IMR-90 (cell line): ENCODE results near the gene APLF. TPM values are rescaled to one million over a fixed set of nuclear protein-coding genes. Genes with fewer than 3 reads are reported as not detected.

Source experiments
- ATAC-seq: fragments of 200-7000 bp; cut with Tn5 transposase; 2 replicates; pipeline ENCODE4 v1.9.1; 2020; ENCODE audit warnings: low read depth, mild to moderate bottlenecking, moderate library complexity
- BruUV-seq: library from RNA; stranded (reverse); fragments of 400-500 nt; replicated peaks from 2 replicates; lab custom pipeline; 2021; lab: Mats Ljungman, UMichigan
- CTCF ChIA-PET: fragments of 300-600 bp; formaldehyde crosslinking; extraction: SDS; loops from one replicate; lab custom pipeline; 2021; ENCODE audit warnings: antibody characterized with exemption; lab: Yijun Ruan, JAX
- POLR2A ChIA-PET: fragments of 300-600 bp; sonication (Branson Sonifier 250); formaldehyde crosslinking; loops from one replicate; lab custom pipeline; 2022; ENCODE audit warnings: antibody characterized with exemption; ENCODE audit not compliant: unreplicated experiment; lab: Charles Lee
- DNase-seq: peaks from one replicate; pipeline ENCODE4 v3.0.0; 2013
- H2AFZ ChIP-seq: replicated peaks from 2 replicates; pipeline ENCODE3; 2013; ENCODE audit warnings: low read length, mild to moderate bottlenecking; ENCODE audit not compliant: poor library complexity
- H2AK5ac ChIP-seq: 2 replicates; pipeline ENCODE4 v1.6.1; 2013; ENCODE audit warnings: low read depth, low read length, inconsistent platforms
- H2AK9ac ChIP-seq: replicated peaks from 2 replicates; pipeline ENCODE3; 2013; ENCODE audit warnings: mild to moderate bottlenecking, low read depth, low read length, moderate library complexity; ENCODE audit not compliant: poor library complexity
- H2BK120ac ChIP-seq: 2 replicates; pipeline ENCODE4 v1.6.1; 2013; ENCODE audit warnings: low read depth, low read length, inconsistent platforms
- H2BK15ac ChIP-seq: 3 replicates; pipeline ENCODE4 v1.6.1; 2013; ENCODE audit warnings: low read depth, low read length, inconsistent platforms
- H2BK20ac ChIP-seq: 2 replicates; pipeline ENCODE4 v1.6.1; 2013; ENCODE audit warnings: low read depth, mild to moderate bottlenecking, inconsistent platforms, low read length, moderate library complexity
- H2BK5ac ChIP-seq: 2 replicates; pipeline ENCODE4 v1.6.1; 2013; ENCODE audit warnings: mild to moderate bottlenecking, low read depth, low read length, inconsistent platforms; ENCODE audit not compliant: poor library complexity, severe bottlenecking
- H3K14ac ChIP-seq: replicated peaks from 2 replicates; pipeline ENCODE4 v1.6.1; 2013; ENCODE audit warnings: low read depth, low read length, inconsistent platforms
- H3K18ac ChIP-seq: 2 replicates; pipeline ENCODE4 v1.6.1; 2013; ENCODE audit warnings: low read depth, low read length, control low read depth
- H3K23ac ChIP-seq: 2 replicates; pipeline ENCODE4 v1.6.1; 2013; ENCODE audit warnings: low read depth, low read length, inconsistent platforms
- H3K27ac ChIP-seq: 2 replicates; pipeline ENCODE4 v1.5.1; 2013; ENCODE audit warnings: mild to moderate bottlenecking, control low read depth, low read length; ENCODE audit not compliant: insufficient read depth
- H3K27me3 ChIP-seq: 2 replicates; pipeline ENCODE4 v1.6.1; 2013; ENCODE audit warnings: low read length; ENCODE audit not compliant: control insufficient read depth, insufficient read depth
- H3K36me3 ChIP-seq: 2 replicates; pipeline ENCODE4 v1.6.1; 2013; ENCODE audit warnings: low read length, mixed read lengths; ENCODE audit not compliant: control insufficient read depth, insufficient read depth
- H3K4ac ChIP-seq: 2 replicates; pipeline ENCODE4 v1.6.1; 2013; ENCODE audit warnings: low read depth, low read length, inconsistent platforms
- H3K4me1 ChIP-seq: 2 replicates; pipeline ENCODE4 v1.6.1; 2013; ENCODE audit warnings: low read length, mixed read lengths; ENCODE audit not compliant: control insufficient read depth, insufficient read depth
- H3K4me2 ChIP-seq: 2 replicates; pipeline ENCODE4 v1.6.1; 2013; ENCODE audit warnings: low read depth, mild to moderate bottlenecking, control low read depth, low read length, moderate library complexity
- H3K4me3 ChIP-seq: 2 replicates; pipeline ENCODE4 v1.5.1; 2013; ENCODE audit warnings: low read depth, mild to moderate bottlenecking, control low read depth, low read length, moderate library complexity; ENCODE audit not compliant: insufficient read depth
- H3K56ac ChIP-seq: 2 replicates; pipeline ENCODE4 v1.6.1; 2013; ENCODE audit warnings: low read length, inconsistent platforms; ENCODE audit not compliant: insufficient read depth; ENCODE audit errors: extremely low read depth
- H3K79me1 ChIP-seq, 2 experiments: 2 replicates each; pipeline ENCODE4 v1.6.1; 2013; ENCODE audit warnings: low read length in 2 of 2, inconsistent platforms in 1 of 2, low read depth in 1 of 2
- H3K9ac ChIP-seq: 2 replicates; pipeline ENCODE4 v1.6.1; 2013; ENCODE audit warnings: low read depth, low read length, control low read depth
- H3K9me1 ChIP-seq: 2 replicates; pipeline ENCODE4 v1.6.1; 2013; ENCODE audit warnings: low read length, inconsistent platforms; ENCODE audit not compliant: insufficient read depth
- H3K9me3 ChIP-seq: 2 replicates; pipeline ENCODE4 v1.6.1; 2013; ENCODE audit warnings: low read length; ENCODE audit not compliant: control insufficient read depth, insufficient read depth
- H4K20me1 ChIP-seq: 2 replicates; pipeline ENCODE4 v1.6.1; 2013; ENCODE audit warnings: low read length, inconsistent platforms; ENCODE audit not compliant: insufficient read depth
- H4K5ac ChIP-seq: 2 replicates; pipeline ENCODE4 v1.6.1; 2013; ENCODE audit warnings: mild to moderate bottlenecking, low read depth, low read length, control low read depth
- H4K8ac ChIP-seq, 2 experiments: 2 replicates each; pipeline ENCODE4 v1.6.1; 2013; ENCODE audit warnings: low read depth in 2 of 2, low read length in 2 of 2, control low read depth in 1 of 2, inconsistent platforms in 1 of 2
- H4K91ac ChIP-seq: 2 replicates; pipeline ENCODE4 v1.6.1; 2013; ENCODE audit warnings: low read depth, low read length, inconsistent platforms; ENCODE audit not compliant: insufficient read depth
- BHLHE40 ChIP-seq: fragments of 150-350 bp; IDR thresholded peaks from 2 replicates; pipeline ENCODE4 v1.6.1; 2016; ENCODE audit warnings: mild to moderate bottlenecking, low read depth, low read length
- CEBPB ChIP-seq: IDR thresholded peaks from 2 replicates; pipeline ENCODE4 v1.6.1; 2012; ENCODE audit warnings: low read depth, low read length, improper control_type of control experiment
- CHD1 ChIP-seq: IDR thresholded peaks from 2 replicates; pipeline ENCODE4 v1.6.1; 2012; ENCODE audit warnings: low read depth, low read length, improper control_type of control experiment
- CTCF ChIP-seq: conservative IDR thresholded peaks from 2 replicates; pipeline ENCODE4 v1.5.1; 2012; ENCODE audit warnings: mild to moderate bottlenecking, low read depth, low read length, improper control_type of control experiment
- MAFK ChIP-seq: IDR thresholded peaks from 2 replicates; pipeline ENCODE4 v1.6.1; 2012; ENCODE audit warnings: low read depth, low read length, improper control_type of control experiment
- MAZ ChIP-seq: IDR thresholded peaks from 2 replicates; pipeline ENCODE4 v1.6.1; 2012; ENCODE audit warnings: low read depth, mild to moderate bottlenecking, low read length, improper control_type of control experiment, moderate library complexity, borderline replicate concordance
- NFE2L2 ChIP-seq: fragments of 150-350 bp; IDR thresholded peaks from 2 replicates; pipeline ENCODE4 v1.6.1; 2016; ENCODE audit warnings: low read depth, mild to moderate bottlenecking, low read length
- POLR2A ChIP-seq: IDR thresholded peaks from 2 replicates; pipeline ENCODE4 v1.6.1; 2012; ENCODE audit warnings: mild to moderate bottlenecking, low read depth, low read length
- RAD21 ChIP-seq: IDR thresholded peaks from 2 replicates; pipeline ENCODE4 v1.6.1; 2012; ENCODE audit warnings: low read length, improper control_type of control experiment
- RCOR1 ChIP-seq: IDR thresholded peaks from 2 replicates; pipeline ENCODE4 v1.6.1; 2012; ENCODE audit warnings: mild to moderate bottlenecking, low read length, improper control_type of control experiment; ENCODE audit not compliant: insufficient replicate concordance
- RFX5 ChIP-seq: IDR thresholded peaks from 2 replicates; pipeline ENCODE4 v1.8.0; 2012; ENCODE audit warnings: low read depth, mild to moderate bottlenecking, low read length, moderate library complexity
- SMC3 ChIP-seq: fragments of 150-350 bp; IDR thresholded peaks from 2 replicates; pipeline ENCODE4 v1.6.1; 2016; ENCODE audit warnings: low read depth, mild to moderate bottlenecking, antibody characterized with exemption, low read length, moderate library complexity
- WGBS, 2 experiments: methylation state at CpG; one replicate each; pipeline versions ENCODE4 v1.1.5 to v1.1.7; 2013; ENCODE audit warnings: missing lambda C conversion rate in 2 of 2; ENCODE audit not compliant: insufficient read length in 1 of 2; ENCODE audit errors: extremely low coverage in 2 of 2; 5-methylcytosine and 5-hydroxymethylcytosine counted together
- dilution Hi-C: fragments of 300-500 bp; cut with HindIII; formaldehyde crosslinking; loops from one replicate; pipeline ENCODE4 v1.14.3; 2018; ENCODE audit warnings: low sequenced_read_pairs; ENCODE audit not compliant: unreplicated experiment
- in situ Hi-C: fragments of 300-500 bp; cut with MboI; formaldehyde crosslinking; loops from 3 replicates; pipeline ENCODE4 v1.14.3; 2019; ENCODE audit warnings: low sequenced_read_pairs, inconsistent platforms, mixed read lengths
- intact Hi-C: fragments of 100-400 bp; cut with micrococcal nuclease; formaldehyde crosslinking; loops from 2 replicates; pipeline ENCODE4 v1.10.0; 2022
- polyA plus RNA-seq, 3 experiments: library from polyadenylated mRNA; depleted of rRNA; stranded (reverse); fragments of >200 nt; gene quantifications; 2 replicates each; pipeline ENCODE4 v1.2.3, GENCODE V29; 2012; ENCODE audit warnings: low replicate concordance in 1 of 3
- total RNA-seq: library from RNA; depleted of rRNA; stranded (reverse); fragments of >200 nt; gene quantifications from 2 replicates; pipeline ENCODE4 v1.2.3, GENCODE V29; 2012
- TF ChIP-seq, protein P1 (sequence below): fragments of 150-350 bp; IDR thresholded peaks from 2 replicates; pipeline ENCODE4 v1.6.1; 2016; ENCODE audit warnings: low read depth, mild to moderate bottlenecking, low read length, moderate library complexity, borderline replicate concordance

APLF gene
- total and polyA plus RNA-seq, 2 of the 4 experiments (the other 2 are of a cell fraction): 1.5 to 2.3 TPM

- no peak overlapping the region for H2AK9ac ChIP-seq
- H2AK5ac ChIP-seq: no peak overlapping the region
- 0 out of 2 replicates have a peak, but pooled peaks cover 2% of the 10 kb centered on the region for H3K9me3 ChIP-seq
- DNase-seq (no peak), ATAC-seq (no peak)
- CTCF ChIA-PET: interaction anchor here (1.2 kb wide), 1 partner anchor 8 kb away, joined by 4 read pairs; no protein-coding TSS in a partner anchor
- POLR2A ChIA-PET: no interaction called here
- H3K23ac ChIP-seq: no peak overlapping the region
- H2BK20ac ChIP-seq: no peak overlapping the region
- no peak overlapping the region for H2AFZ ChIP-seq
- H3K4me1 ChIP-seq: no peaks in the 10 kb centered on the region
- no peaks in the 10 kb centered on the region for H3K79me1 ChIP-seq
- TF ChIP-seq CTCF: no peak
- TF ChIP-seq MAFK: no peak
- TF ChIP-seq NFE2L2: no peak
- no peak for TF ChIP-seq RCOR1
- TF ChIP-seq, protein P1, sequence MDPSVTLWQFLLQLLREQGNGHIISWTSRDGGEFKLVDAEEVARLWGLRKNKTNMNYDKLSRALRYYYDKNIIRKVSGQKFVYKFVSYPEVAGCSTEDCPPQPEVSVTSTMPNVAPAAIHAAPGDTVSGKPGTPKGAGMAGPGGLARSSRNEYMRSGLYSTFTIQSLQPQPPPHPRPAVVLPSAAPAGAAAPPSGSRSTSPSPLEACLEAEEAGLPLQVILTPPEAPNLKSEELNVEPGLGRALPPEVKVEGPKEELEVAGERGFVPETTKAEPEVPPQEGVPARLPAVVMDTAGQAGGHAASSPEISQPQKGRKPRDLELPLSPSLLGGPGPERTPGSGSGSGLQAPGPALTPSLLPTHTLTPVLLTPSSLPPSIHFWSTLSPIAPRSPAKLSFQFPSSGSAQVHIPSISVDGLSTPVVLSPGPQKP: no peak
- no peak for TF ChIP-seq RAD21
- TF ChIP-seq MAZ: no peak
- TF ChIP-seq CEBPB: no peak
- TF ChIP-seq POLR2A: no peak
- no peak for TF ChIP-seq RFX5
- no peak for TF ChIP-seq CHD1
- TF ChIP-seq SMC3: no peak
- no peak for TF ChIP-seq BHLHE40
- in situ Hi-C loops (no loop called here), dilution Hi-C loops (no loop called here), intact Hi-C loops (no loop called here)
- no peak overlapping the region for H4K8ac ChIP-seq
- H2BK120ac ChIP-seq: no peak overlapping the region
- no peaks in the 10 kb centered on the region for H4K20me1 ChIP-seq
- no peak overlapping the region for H3K18ac ChIP-seq
- no peaks in the 10 kb centered on the region for H3K27me3 ChIP-seq
- WGBS, 2 experiments: 60% methylated on average over 1 of the region's 3 CpGs; no CpG with 5 or more reads in 1 of the 2 experiments
- no peaks in the 10 kb centered on the region for H3K9me1 ChIP-seq
- H3K4me3 ChIP-seq: no peak overlapping the region
- no peak overlapping the region for H2BK15ac ChIP-seq
- no peak overlapping the region for H3K27ac ChIP-seq
- H3K14ac ChIP-seq: no peak overlapping the region
- no peak overlapping the region for H4K5ac ChIP-seq
- no peak overlapping the region for H3K56ac ChIP-seq
- H4K91ac ChIP-seq: no peak overlapping the region
- no peaks in the 10 kb centered on the region for H3K36me3 ChIP-seq
- no peak overlapping the region for H3K9ac ChIP-seq
- H3K4me2 ChIP-seq: no peak overlapping the region
- no TSS peak for BruUV-seq
- H3K4ac ChIP-seq: no peak overlapping the region
- H2BK5ac ChIP-seq: no peak overlapping the region
Measured at GRCh38 chr2:68604077-68604476, 136.7 kb downstream of the APLF start.
